Choroid plexus epithelial cell (primary cell): ENCODE results near the gene TMEM272.
"Not testable (repeated sequence)": the region's sequence is repeated elsewhere in the genome, so short reads cannot be mapped to it uniquely, and the experiment has no call there.

Source experiments
- DNase-seq: peaks from one replicate; pipeline ENCODE4 v3.0.0-alpha.2; 2010; ENCODE audit warnings: low read depth
- H3K4me3 ChIP-seq: 2 replicates; pipeline ENCODE4 v1.5.1; 2011; ENCODE audit warnings: low read depth, mild to moderate bottlenecking, control low read depth, low read length, moderate library complexity
- CTCF ChIP-seq: conservative IDR thresholded peaks from 2 replicates; pipeline ENCODE4 v1.5.1; 2011; ENCODE audit warnings: low read depth, mild to moderate bottlenecking, control low read depth, inconsistent platforms, low read length, moderate library complexity

TMEM272 gene

GRCh38 chr13:51826606-51827005 lies 18.4 kb downstream of the TMEM272 start:
- no peak overlapping the region for H3K4me3 ChIP-seq
- TF ChIP-seq CTCF = no peak
- peak; percentile 41 for DNase-seq

GRCh38 chr13:51825681-51826254 lies 19.2 kb downstream of the TMEM272 start:
- no peak for DNase-seq
- TF ChIP-seq CTCF = no peak
- H3K4me3 ChIP-seq = no peak overlapping the region

DNA sequence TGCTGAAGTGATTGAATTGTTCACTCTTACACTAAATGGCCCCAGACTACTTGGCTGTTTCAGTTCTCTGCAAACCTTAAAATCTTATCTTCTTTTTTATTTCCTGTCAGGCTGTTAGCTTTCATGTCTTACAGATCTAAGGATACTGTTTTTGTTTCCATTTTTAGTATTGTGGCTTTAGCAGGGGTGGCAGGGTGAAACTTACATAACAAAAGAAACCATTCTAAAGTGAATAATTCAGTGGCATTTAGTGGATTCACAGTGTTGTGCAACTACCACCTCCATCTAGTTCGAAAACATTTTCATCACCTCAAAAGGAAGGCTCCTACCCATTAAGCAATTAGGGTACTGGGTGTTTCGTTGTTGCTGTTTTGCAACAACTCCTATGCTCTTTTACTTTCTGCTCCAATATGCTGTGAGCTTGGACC lies 19.8 kb downstream of the TMEM272 start:
- peak; percentile 87 for DNase-seq
- no peak for TF ChIP-seq CTCF
- H3K4me3 ChIP-seq = no peak overlapping the region

DNA sequence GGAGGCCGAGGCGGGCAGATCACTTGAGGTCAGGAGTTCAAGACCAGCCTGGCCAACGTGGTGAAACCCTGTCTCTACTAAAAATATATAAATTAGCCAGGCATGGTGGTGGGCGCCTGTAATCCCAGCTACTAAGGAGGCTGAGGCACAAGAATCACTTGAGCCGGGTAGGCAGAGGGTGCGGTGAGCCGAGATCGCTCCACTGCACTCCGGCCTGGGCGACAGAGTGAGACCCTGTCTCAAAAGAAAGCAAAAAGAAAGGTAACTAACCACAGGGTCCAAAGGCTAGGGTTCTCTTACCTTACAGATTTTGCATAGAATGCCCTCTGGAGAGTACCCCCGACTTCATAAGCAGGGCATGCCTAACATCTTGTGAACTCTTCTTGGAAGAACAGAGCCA lies 20.3 kb downstream of the TMEM272 start:
- not testable (repeated sequence) for H3K4me3 ChIP-seq, DNase-seq

DNA sequence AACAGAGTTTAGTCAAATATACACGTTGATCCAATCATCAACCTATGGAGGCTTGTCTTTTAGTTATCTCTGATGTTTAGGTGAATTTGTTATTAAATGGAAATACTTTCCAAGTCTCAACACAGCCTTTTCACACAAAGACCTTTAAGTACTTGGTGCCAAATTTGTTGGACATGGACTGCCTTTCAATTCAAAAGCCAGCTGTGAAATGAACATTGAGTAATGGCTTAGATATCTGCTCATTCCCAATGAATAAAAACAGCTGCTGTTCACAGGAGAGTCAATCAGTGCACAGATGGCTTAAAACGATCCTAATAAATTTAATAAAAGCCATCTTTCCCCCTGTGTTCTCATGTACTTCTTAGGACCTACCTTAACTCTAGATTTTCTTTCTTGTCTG lies 21.1 kb downstream of the TMEM272 start:
- H3K4me3 ChIP-seq = no peak overlapping the region
- no peak for TF ChIP-seq CTCF
- peak; percentile 41 for DNase-seq

- no peak overlapping the region for H3K4me3 ChIP-seq
- DNase-seq = no peak
- TF ChIP-seq CTCF = no peak
These were observed 21.6 kb downstream of the TMEM272 start for GRCh38 chr13:51823359-51823758.

- TF ChIP-seq CTCF = no peak
- DNase-seq = no peak
- no peak overlapping the region for H3K4me3 ChIP-seq
These were observed 22.7 kb downstream of the TMEM272 start for GRCh38 chr13:51822106-51822815.
